Endothelial cell (in vitro differentiated cells): Measurements from ENCODE around the gene PLXNB1. TPM values are rescaled to one million over a fixed set of nuclear protein-coding genes. Genes with fewer than 3 reads are reported as not detected.

Source experiments
- DNase-seq: peaks from one replicate; pipeline ENCODE4 v3.0.0; 2021; ENCODE audit warnings: low spot score
- H3K27ac Mint-ChIP-seq: one replicate; pipeline ENCODE4 v1.8.0; 2021; ENCODE audit warnings: mixed read lengths, inconsistent platforms; ENCODE audit not compliant: unreplicated experiment
- H3K27me3 Mint-ChIP-seq: one replicate; pipeline ENCODE4 v1.8.0; 2021; ENCODE audit warnings: mild to moderate bottlenecking, moderate library complexity, mixed read lengths, inconsistent platforms; ENCODE audit not compliant: unreplicated experiment
- H3K36me3 Mint-ChIP-seq: one replicate; pipeline ENCODE4 v1.8.0; 2021; ENCODE audit warnings: mild to moderate bottlenecking, low read depth, mixed read lengths, inconsistent platforms; ENCODE audit not compliant: unreplicated experiment
- H3K4me1 Mint-ChIP-seq: one replicate; pipeline ENCODE4 v1.8.0; 2021; ENCODE audit warnings: mild to moderate bottlenecking, mixed read lengths, inconsistent platforms; ENCODE audit not compliant: unreplicated experiment
- H3K4me3 Mint-ChIP-seq: one replicate; pipeline ENCODE4 v1.8.0; 2021; ENCODE audit warnings: mild to moderate bottlenecking, mixed read lengths, inconsistent platforms; ENCODE audit not compliant: unreplicated experiment
- H3K9me3 Mint-ChIP-seq: one replicate; pipeline ENCODE4 v1.8.0; 2021; ENCODE audit warnings: mixed read lengths, inconsistent platforms; ENCODE audit not compliant: unreplicated experiment
- CTCF ChIP-seq: fragments of 200-600 bp; sonication (generic); IDR thresholded peaks from one replicate; pipeline ENCODE4 v1.5.0; 2021; ENCODE audit warnings: antibody characterized with exemption; ENCODE audit not compliant: unreplicated experiment
- total RNA-seq: library from RNA; stranded (reverse); fragmentation: NEBNext Ultra II Directional; extraction: Animal tissue kit (Norgen Biotek cat#: 25700); gene quantifications from one replicate; pipeline ENCODE4 v1.2.1, GENCODE V29; 2021; ENCODE audit not compliant: unreplicated experiment

PLXNB1 gene
- total RNA-seq, 1 donor from 2014 or later: 68.7 TPM

- TF ChIP-seq CTCF: no peak
- peaks cover 3% of the 10 kb centered on the region for H3K36me3 Mint-ChIP-seq
- H3K27me3 Mint-ChIP-seq: peaks cover 25% of the 10 kb centered on the region
- H3K9me3 Mint-ChIP-seq: no peaks in the 10 kb centered on the region
- DNase-seq: no peak
- H3K27ac Mint-ChIP-seq: no peak overlapping the region
- peak overlapping the region; percentile 97 for H3K4me3 Mint-ChIP-seq
- peaks cover 24% of the 10 kb centered on the region for H3K4me1 Mint-ChIP-seq
These were observed 12.1 kb upstream of the PLXNB1 start for GRCh38 chr3:48441940-48442339.

- Mint-ChIP-seq H3K9me3 (no peaks in the 10 kb centered on the region), H3K36me3 (peaks cover 3% of the 10 kb centered on the region), H3K4me3 (peak overlapping the region; percentile 97), H3K4me1 (peaks cover 15% of the 10 kb centered on the region), H3K27ac (peak overlapping the region; percentile 91), H3K27me3 (peaks cover 23% of the 10 kb centered on the region)
- TF ChIP-seq CTCF: no peak
- DNase-seq: peak; percentile 36
These were observed 10.7 kb upstream of the PLXNB1 start for GRCh38 chr3:48440590-48440958.

- Mint-ChIP-seq H3K27ac (peak within 1 kb of the TSS; percentile 91), H3K9me3 (no peaks in the 10 kb centered on the region), H3K4me1 (peaks cover 14% of the 10 kb centered on the region), H3K4me3 (peak within 1 kb of the TSS; percentile 97), H3K27me3 (peaks cover 23% of the 10 kb centered on the region), H3K36me3 (peaks cover 7% of the 10 kb centered on the region)
- no peak for TF ChIP-seq CTCF
- peak; percentile 95 for DNase-seq
These were observed 10.1 kb upstream of the PLXNB1 start, which contains the start of the genes CCDC51 and TMA7 for GRCh38 chr3:48439820-48440589. TSS of gene CCDC51 (minus strand) at chr3:48440119. CDS start at chr3:48435128, 4,991 bp downstream. TSS of gene TMA7 (plus strand) at chr3:48440257. CDS start at chr3:48440297, 40 bp downstream.

GRCh38 chr3:48437812-48438211, 7.9 kb upstream of the PLXNB1 start:
- peaks cover 23% of the 10 kb centered on the region for H3K27me3 Mint-ChIP-seq
- no peak for TF ChIP-seq CTCF
- H3K4me3 Mint-ChIP-seq: peak overlapping the region; percentile 3
- peaks cover 14% of the 10 kb centered on the region for H3K4me1 Mint-ChIP-seq
- no peak for DNase-seq
- H3K36me3 Mint-ChIP-seq: peaks cover 7% of the 10 kb centered on the region
- H3K9me3 Mint-ChIP-seq: no peaks in the 10 kb centered on the region
- no peak overlapping the region for H3K27ac Mint-ChIP-seq

- Mint-ChIP-seq H3K36me3 (peaks cover 12% of the 10 kb centered on the region), H3K9me3 (no peaks in the 10 kb centered on the region), H3K4me3 (no peak overlapping the region), H3K4me1 (peaks cover 12% of the 10 kb centered on the region), H3K27me3 (peaks cover 23% of the 10 kb centered on the region), H3K27ac (no peak overlapping the region)
- DNase-seq: no peak
- no peak for TF ChIP-seq CTCF
These were observed 7.0 kb upstream of the PLXNB1 start for GRCh38 chr3:48436855-48437254.
